Esophagus squamous epithelium (tissue), 5 donors: ENCODE results near the gene FAM118B. TPM values are rescaled to one million over a fixed set of nuclear protein-coding genes. Genes with fewer than 3 reads are reported as not detected.
"Not testable (repeated sequence)": the region's sequence is repeated elsewhere in the genome, so short reads cannot be mapped to it uniquely, and the experiment has no call there.

ENCODE experiments used
- DNase-seq: peaks from one replicate; lab custom pipeline; 2025; lab: John Stamatoyannopoulos, UW
- H3K27ac ChIP-seq, 4 donors: fragments of 200-600 bp; sonication (generic); one replicate each; pipeline ENCODE4 v1.5.1; 2016 to 2019; ENCODE audit warnings: mild to moderate bottlenecking in 1 of 4
- H3K27me3 ChIP-seq, 4 donors: fragments of 200-600 bp; sonication (generic); 1 replicate in 3 of 4; 2 replicates in 1 of 4; pipeline versions ENCODE4 v1.5.1 to v1.6.0; 2017 to 2021; ENCODE audit warnings: antibody characterized with exemption in 1 of 4
- H3K36me3 ChIP-seq, 3 donors: fragments of 200-600 bp; sonication (generic); one replicate each; pipeline ENCODE4 v1.5.1; 2016 to 2019
- H3K4me1 ChIP-seq, 3 donors: fragments of 200-600 bp; sonication (generic); one replicate each; pipeline ENCODE4 v1.5.1; 2017 to 2019
- H3K4me3 ChIP-seq, 4 donors: fragments of 200-600 bp; sonication (generic); 1 replicate in 3 of 4; 2 replicates in 1 of 4; pipeline ENCODE4 v1.5.1; 2016 to 2019; ENCODE audit warnings: mild to moderate bottlenecking in 2 of 4, moderate library complexity in 1 of 4
- H3K9me3 ChIP-seq, 3 donors: fragments of 200-600 bp; sonication (generic); one replicate each; pipeline ENCODE4 v1.5.1; 2016 to 2019
- CTCF ChIP-seq, 6 experiments: fragments of 450-650 bp in 4 of 6; fragments of 200-600 bp in 2 of 6; sonication (generic) in 2 of 6; IDR thresholded peaks; one replicate each; pipeline ENCODE4 v1.5.1; 2016 to 2019; ENCODE audit warnings: antibody characterized with exemption in 6 of 6, mild to moderate bottlenecking in 4 of 6, moderate library complexity in 4 of 6
- POLR2A ChIP-seq, 4 donors: fragments of 450-650 bp; IDR thresholded peaks; one replicate each; pipeline ENCODE4 v1.6.1; 2017; ENCODE audit warnings: antibody characterized with exemption in 4 of 4, mild to moderate bottlenecking in 4 of 4, moderate library complexity in 3 of 4
- WGBS, 2 donors: methylation state at CpG; one replicate each; pipeline ENCODE4 v1.1.5; 2018; 5-methylcytosine and 5-hydroxymethylcytosine counted together
- intact Hi-C: fragments of 100-400 bp; cut with DNase I; formaldehyde crosslinking; loops from one replicate; pipeline ENCODE4 v1.15.0; 2022
- total RNA-seq, 4 donors: library from RNA; depleted of rRNA; stranded (reverse); fragments of >200 nt; gene quantifications; one replicate each; pipeline ENCODE4 v1.1.0, GENCODE V29; 2016
- donor health status: DM: yes; HTN: yes; CAD: no.

FAM118B gene
- total RNA-seq, 4 donors from 2014 or later, result 6.5 to 18.5 (median 13.6) TPM

- WGBS, 2 donors, result 85 to 91% methylated on average over 4 of the region's 4 CpGs
- H3K27me3 ChIP-seq, result no peaks in the 10 kb centered on the region
- intact Hi-C loops, result no loop called here
- H3K36me3 ChIP-seq, result peaks cover 0 to 39% (median 0%) of the 10 kb centered on the region in 3 donors
- H3K4me1 ChIP-seq, result no peaks in the 10 kb centered on the region
- H3K4me3 ChIP-seq, result no peak overlapping the region
- TF ChIP-seq CTCF (IDR thresholded peaks at IDR 0.05), result no peak
- TF ChIP-seq POLR2A (IDR thresholded peaks at IDR 0.05), result no peak
- H3K27ac ChIP-seq, result no peak overlapping the region
- H3K9me3 ChIP-seq, result no peaks in the 10 kb centered on the region
- DNase-seq, result no peak
Observed at GRCh38 chr11:126233391-126233790, 21.8 kb downstream of the FAM118B start.

- H3K27me3 ChIP-seq, result no peaks in the 10 kb centered on the region
- no peak for TF ChIP-seq CTCF (IDR thresholded peaks at IDR 0.05)
- TF ChIP-seq POLR2A (IDR thresholded peaks at IDR 0.05), result no peak
- no peak for DNase-seq
- no peaks in the 10 kb centered on the region for H3K9me3 ChIP-seq
- H3K27ac ChIP-seq, result no peak overlapping the region
- intact Hi-C loops, result no loop called here
- peaks cover 0 to 61% (median 11%) of the 10 kb centered on the region in 3 donors for H3K36me3 ChIP-seq
- whole genome bisulfite sequencing, 2 donors, result 83 to 88% methylated on average over 2 of the region's 2 CpGs
- no peak overlapping the region for H3K4me3 ChIP-seq
- no peaks in the 10 kb centered on the region for H3K4me1 ChIP-seq
Observed at GRCh38 chr11:126246636-126247035, 35.1 kb downstream of the FAM118B start.

GRCh38 chr11:126253265-126253664, 41.7 kb downstream of the FAM118B start:
- Histone ChIP-seq H3K27me3 (no peaks in the 10 kb centered on the region), H3K4me1 (peaks cover 0 to 3% (median 0%) of the 10 kb centered on the region in 3 donors), H3K4me3 (no peak overlapping the region), H3K27ac (no peak overlapping the region), H3K9me3 (no peaks in the 10 kb centered on the region), H3K36me3 (peaks cover 0 to 66% (median 0%) of the 10 kb centered on the region in 3 donors)
- intact Hi-C loops, result no loop called here
- TF ChIP-seq CTCF (IDR thresholded peaks at IDR 0.05) (no peak), POLR2A (IDR thresholded peaks at IDR 0.05) (no peak)
- no peak for DNase-seq
- 87 to 88% methylated on average over 4 of the region's 4 CpGs for WGBS, 2 donors

GRCh38 chr11:126254819-126255218, 43.2 kb downstream of the FAM118B start:
- H3K4me1 ChIP-seq, result peaks cover 0 to 3% (median 0%) of the 10 kb centered on the region in 3 donors
- H3K4me3 ChIP-seq, result no peak overlapping the region
- no peak for DNase-seq
- H3K9me3 ChIP-seq, result no peaks in the 10 kb centered on the region
- H3K27ac ChIP-seq, result no peak overlapping the region
- H3K27me3 ChIP-seq, result no peaks in the 10 kb centered on the region
- H3K36me3 ChIP-seq, result peaks cover 0 to 67% (median 0%) of the 10 kb centered on the region in 3 donors
- intact Hi-C loops, result no loop called here
- 57 to 73% methylated on average over 1 of the region's 1 CpG for WGBS, 2 donors
- TF ChIP-seq CTCF (IDR thresholded peaks at IDR 0.05) (no peak), POLR2A (IDR thresholded peaks at IDR 0.05) (no peak)

- H3K4me1 ChIP-seq, H3K27me3 ChIP-seq, intact Hi-C loops, DNase-seq, H3K27ac ChIP-seq, H3K4me3 ChIP-seq, H3K9me3 ChIP-seq: not testable (repeated sequence)
- WGBS, 2 donors, result 79 to 92% methylated on average over 4 to 5 of the region's 5 CpGs
- peaks cover 0 to 67% (median 0%) of the 10 kb centered on the region in 3 donors for H3K36me3 ChIP-seq
Observed at GRCh38 chr11:126255507-126255906, 43.9 kb downstream of the FAM118B start.

GRCh38 chr11:126256216-126256615, 44.6 kb downstream of the FAM118B start:
- DNase-seq, result no peak
- Histone ChIP-seq H3K27me3 (no peaks in the 10 kb centered on the region), H3K4me3 (no peak overlapping the region), H3K36me3 (peaks cover 0 to 68% (median 0%) of the 10 kb centered on the region in 3 donors), H3K4me1 (peaks cover 0 to 3% (median 0%) of the 10 kb centered on the region in 3 donors), H3K9me3 (no peaks in the 10 kb centered on the region), H3K27ac (no peak overlapping the region)
- WGBS, 2 donors, result 89 to 90% methylated on average over 4 of the region's 4 CpGs
- TF ChIP-seq CTCF (IDR thresholded peaks at IDR 0.05) (no peak), POLR2A (IDR thresholded peaks at IDR 0.05) (no peak)
- intact Hi-C loops, result no loop called here
